Esophagus muscularis mucosa (tissue), 4 donors: Measurements from ENCODE around the gene GPRC6A.

Experiments used
- EP300 ChIP-seq: sonication (generic); formaldehyde crosslinking; IDR thresholded peaks from one replicate; pipeline ENCODE4 v1.6.1; 2017; ENCODE audit warnings: antibody characterized with exemption
- POLR2A ChIP-seq: fragments of 450-650 bp; IDR thresholded peaks from one replicate; pipeline ENCODE4 v1.6.1; 2017; ENCODE audit warnings: antibody characterized with exemption, moderate library complexity, mild to moderate bottlenecking, low read depth
- POLR2AphosphoS5 ChIP-seq, 2 donors: sonication (generic); formaldehyde crosslinking; IDR thresholded peaks; one replicate each; pipeline ENCODE4 v1.6.1; 2017; ENCODE audit warnings: antibody characterized with exemption in 2 of 2
- TF ChIP-seq, protein P1 (sequence below), 3 experiments: fragments of 200-600 bp in 2 of 3; fragments of 450-650 bp in 1 of 3; sonication (generic) in 2 of 3; IDR thresholded peaks; one replicate each; pipeline ENCODE4 v1.5.1; 2017 to 2019; ENCODE audit warnings: antibody characterized with exemption in 3 of 3, mild to moderate bottlenecking in 2 of 3, moderate library complexity in 1 of 3

DNA sequence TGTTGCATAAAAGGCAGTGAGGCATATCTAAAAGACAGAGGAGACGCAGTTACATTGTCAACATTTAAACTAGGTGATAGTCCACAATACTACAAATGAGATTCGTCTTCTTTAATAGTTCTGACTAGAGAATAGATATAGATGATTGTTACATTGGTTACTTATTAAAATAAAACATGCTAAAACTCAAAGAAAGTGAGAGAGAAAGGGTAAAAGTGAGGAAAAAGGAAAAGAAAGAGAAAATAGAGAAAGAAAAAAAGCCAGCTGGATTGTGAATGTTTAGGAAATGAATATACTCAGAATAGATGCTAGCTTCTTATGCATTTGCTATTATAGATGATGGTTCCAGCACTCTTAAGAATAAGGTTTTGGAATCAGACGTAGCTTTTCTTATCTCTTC is 35.7 kb downstream of the GPRC6A start:
- TF ChIP-seq, protein P1, sequence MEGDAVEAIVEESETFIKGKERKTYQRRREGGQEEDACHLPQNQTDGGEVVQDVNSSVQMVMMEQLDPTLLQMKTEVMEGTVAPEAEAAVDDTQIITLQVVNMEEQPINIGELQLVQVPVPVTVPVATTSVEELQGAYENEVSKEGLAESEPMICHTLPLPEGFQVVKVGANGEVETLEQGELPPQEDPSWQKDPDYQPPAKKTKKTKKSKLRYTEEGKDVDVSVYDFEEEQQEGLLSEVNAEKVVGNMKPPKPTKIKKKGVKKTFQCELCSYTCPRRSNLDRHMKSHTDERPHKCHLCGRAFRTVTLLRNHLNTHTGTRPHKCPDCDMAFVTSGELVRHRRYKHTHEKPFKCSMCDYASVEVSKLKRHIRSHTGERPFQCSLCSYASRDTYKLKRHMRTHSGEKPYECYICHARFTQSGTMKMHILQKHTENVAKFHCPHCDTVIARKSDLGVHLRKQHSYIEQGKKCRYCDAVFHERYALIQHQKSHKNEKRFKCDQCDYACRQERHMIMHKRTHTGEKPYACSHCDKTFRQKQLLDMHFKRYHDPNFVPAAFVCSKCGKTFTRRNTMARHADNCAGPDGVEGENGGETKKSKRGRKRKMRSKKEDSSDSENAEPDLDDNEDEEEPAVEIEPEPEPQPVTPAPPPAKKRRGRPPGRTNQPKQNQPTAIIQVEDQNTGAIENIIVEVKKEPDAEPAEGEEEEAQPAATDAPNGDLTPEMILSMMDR (IDR thresholded peaks at IDR 0.05) = no peak
- no peak for TF ChIP-seq POLR2A
- no peak for TF ChIP-seq POLR2AphosphoS5 (IDR thresholded peaks at IDR 0.05)
- TF ChIP-seq EP300 = no peak
